GM10266 (cell line): ENCODE results near the gene ASXL1.
A peak's percentile ranks its signal among the peaks of the same experiment; 100 is the strongest.

ENCODE experiments used
- DNase-seq: peaks from one replicate; pipeline ENCODE4 v3.0.0; 2012; ENCODE audit errors: extremely low spot score
- CTCF ChIP-seq: IDR thresholded peaks from 2 replicates; pipeline ENCODE4 v1.5.1; 2012; ENCODE audit warnings: mild to moderate bottlenecking, low read depth; ENCODE audit not compliant: control insufficient read depth, insufficient read depth; ENCODE audit errors: missing control alignments

ASXL1 gene

GRCh38 chr20:32467506-32468312 lies 109.6 kb downstream of the ASXL1 start:
- no peak for TF ChIP-seq CTCF
- DNase-seq: no peak

- TF ChIP-seq CTCF: no peak
- no peak for DNase-seq
Measured at GRCh38 chr20:32468313-32468640, 110.1 kb downstream of the ASXL1 start.

- DNase-seq: no peak
- no peak for TF ChIP-seq CTCF
Measured at GRCh38 chr20:32468860-32469259, 110.7 kb downstream of the ASXL1 start.

GRCh38 chr20:32470025-32470861 lies 112.1 kb downstream of the ASXL1 start:
- peak; percentile 28 for TF ChIP-seq CTCF
- DNase-seq: no peak

GRCh38 chr20:32470940-32471339 lies 112.8 kb downstream of the ASXL1 start:
- no peak for TF ChIP-seq CTCF
- no peak for DNase-seq

GRCh38 chr20:32472581-32473207 lies 114.6 kb downstream of the ASXL1 start:
- TF ChIP-seq CTCF: no peak
- DNase-seq: no peak
